Esophagus muscularis mucosa (tissue), 4 donors: ENCODE results near the gene POLE3.

Experiments used
- CTCF ChIP-seq, 3 experiments: fragments of 200-600 bp in 2 of 3; fragments of 450-650 bp in 1 of 3; sonication (generic) in 2 of 3; IDR thresholded peaks; one replicate each; pipeline ENCODE4 v1.5.1; 2017 to 2019; ENCODE audit warnings: antibody characterized with exemption in 3 of 3, mild to moderate bottlenecking in 2 of 3, moderate library complexity in 1 of 3
- EP300 ChIP-seq: sonication (generic); formaldehyde crosslinking; IDR thresholded peaks from one replicate; pipeline ENCODE4 v1.6.1; 2017; ENCODE audit warnings: antibody characterized with exemption
- POLR2A ChIP-seq: fragments of 450-650 bp; IDR thresholded peaks from one replicate; pipeline ENCODE4 v1.6.1; 2017; ENCODE audit warnings: antibody characterized with exemption, moderate library complexity, mild to moderate bottlenecking, low read depth

GRCh38 chr9:113368348-113368981 is 42.0 kb downstream of the POLE3 start:
- no peak for TF ChIP-seq CTCF (IDR thresholded peaks at IDR 0.05)
- no peak for TF ChIP-seq POLR2A
- TF ChIP-seq EP300: no peak
